A673 (cell line): ENCODE measurements around the gene MDFIC.

Experiments used
- CTCF ChIP-seq: fragments of 300-800, 200-600 bp; sonication (generic); conservative IDR thresholded peaks from 2 replicates; pipeline ENCODE4 v1.5.1; 2017; ENCODE audit warnings: low read depth, mild to moderate bottlenecking, antibody characterized with exemption, low read length, moderate library complexity, mixed read lengths
- EZH2 ChIP-seq: fragments of 200-600 bp; sonication (generic); IDR thresholded peaks from 2 replicates; pipeline ENCODE4 v1.6.1; 2017; ENCODE audit warnings: borderline replicate concordance, low read depth, mild to moderate bottlenecking, mixed read lengths, antibody characterized with exemption, low read length; ENCODE audit not compliant: poor library complexity, severe bottlenecking

GRCh38 chr7:115043605-115044004, 121.7 kb downstream of the MDFIC start:
- TF ChIP-seq CTCF: no peak
- TF ChIP-seq EZH2: no peak
